ENCODE data around the gene GIGYF2. TPM values are rescaled to one million over a fixed set of nuclear protein-coding genes. Genes with fewer than 3 reads are reported as not detected.

Gene GIGYF2
- total and polyA plus RNA-seq, 2 of the 4 experiments (the other 2 are of a cell fraction), result 14.7 to 66.0 TPM

DNA sequence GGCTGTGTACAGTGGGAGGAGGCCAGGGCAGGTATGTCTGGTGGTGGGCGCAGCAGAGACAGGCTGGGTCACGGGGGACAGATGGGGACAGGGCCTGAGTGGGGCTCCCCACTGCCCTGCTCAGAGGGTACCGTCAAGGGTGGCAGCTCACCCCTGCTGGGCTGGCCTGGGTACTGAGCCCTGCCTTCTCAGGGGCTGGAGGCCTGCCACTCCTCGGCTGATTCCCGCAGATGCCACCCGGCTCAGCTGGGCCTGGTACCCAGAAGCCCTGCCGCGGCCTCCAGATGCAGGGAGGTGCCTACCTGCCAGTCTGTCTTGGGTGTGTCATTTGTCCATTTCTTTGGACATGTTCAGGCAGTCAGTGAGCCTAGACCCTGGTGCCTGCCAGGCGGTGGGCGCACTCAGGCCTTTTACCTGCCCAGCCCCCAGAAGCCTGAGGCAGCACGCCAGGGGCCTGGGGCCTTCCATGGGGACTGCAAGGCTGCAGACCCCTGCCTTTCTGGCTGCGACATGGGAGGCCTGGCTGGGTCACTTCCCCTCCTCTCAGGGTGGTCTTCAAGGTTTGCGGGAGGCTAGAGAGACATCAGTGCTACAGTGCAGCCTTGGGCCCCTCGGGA lies 176.3 kb downstream of the GIGYF2 start:
- no peaks in the 10 kb centered on the region for H3K9me3 ChIP-seq (ENCODE audit: control insufficient read depth, insufficient read depth, low read length)
- peaks cover 18% of the 10 kb centered on the region for H3K27me3 ChIP-seq (ENCODE audit: control insufficient read depth, insufficient read depth, low read length)
- H4K91ac ChIP-seq (ENCODE audit: insufficient read depth, low read depth, low read length), result no peak overlapping the region
- H3K56ac ChIP-seq (ENCODE audit: extremely low read depth, insufficient read depth, low read length), result no peak overlapping the region
- H2AFZ ChIP-seq (replicated peaks; ENCODE audit: low read length, poor library complexity), result no peak overlapping the region
- no peak for TF ChIP-seq POLR2A (IDR thresholded peaks at IDR 0.05; ENCODE audit: low read depth, low read length)
- TF ChIP-seq, protein P1, sequence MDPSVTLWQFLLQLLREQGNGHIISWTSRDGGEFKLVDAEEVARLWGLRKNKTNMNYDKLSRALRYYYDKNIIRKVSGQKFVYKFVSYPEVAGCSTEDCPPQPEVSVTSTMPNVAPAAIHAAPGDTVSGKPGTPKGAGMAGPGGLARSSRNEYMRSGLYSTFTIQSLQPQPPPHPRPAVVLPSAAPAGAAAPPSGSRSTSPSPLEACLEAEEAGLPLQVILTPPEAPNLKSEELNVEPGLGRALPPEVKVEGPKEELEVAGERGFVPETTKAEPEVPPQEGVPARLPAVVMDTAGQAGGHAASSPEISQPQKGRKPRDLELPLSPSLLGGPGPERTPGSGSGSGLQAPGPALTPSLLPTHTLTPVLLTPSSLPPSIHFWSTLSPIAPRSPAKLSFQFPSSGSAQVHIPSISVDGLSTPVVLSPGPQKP (IDR thresholded peaks at IDR 0.05; ENCODE audit: borderline replicate concordance, low read depth, low read length), result no peak
- TF ChIP-seq FOS (IDR thresholded peaks at IDR 0.05; ENCODE audit: low read depth, low read length), result no peak
- TF ChIP-seq BHLHE40 (IDR thresholded peaks at IDR 0.05; ENCODE audit: low read depth, low read length), result no peak
- TF ChIP-seq CHD1 (IDR thresholded peaks at IDR 0.05; ENCODE audit: low read depth, low read length), result no peak
- no peak for TF ChIP-seq CEBPB (IDR thresholded peaks at IDR 0.05; ENCODE audit: low read depth, low read length)
- no peak overlapping the region for H4K5ac ChIP-seq (ENCODE audit: low read depth, low read length)
- H3K79me1 ChIP-seq (ENCODE audit: low read depth in 1 of 2, low read length in 2 of 2), result no peaks in the 10 kb centered on the region
- dilution Hi-C loops (cut with HindIII; ENCODE audit: low sequenced_read_pairs, unreplicated experiment), result no loop called here
- no peak overlapping the region for H3K9ac ChIP-seq (ENCODE audit: low read depth, low read length)
- no peak overlapping the region for H2BK20ac ChIP-seq (ENCODE audit: low read depth, low read length)
- H2BK5ac ChIP-seq (ENCODE audit: low read depth, low read length, poor library complexity, severe bottlenecking), result no peak overlapping the region
- BruUV-seq (replicated peaks), result no TSS peak
- no peak overlapping the region for H2BK15ac ChIP-seq (ENCODE audit: low read depth, low read length)
- H2BK120ac ChIP-seq (ENCODE audit: low read depth, low read length), result no peak overlapping the region
- H3K4ac ChIP-seq (ENCODE audit: low read depth, low read length), result no peak overlapping the region
- intact Hi-C loops (cut with micrococcal nuclease), result no loop called here
- no peak overlapping the region for H3K23ac ChIP-seq (ENCODE audit: low read depth, low read length)
- no peak overlapping the region for H2AK5ac ChIP-seq (ENCODE audit: low read depth, low read length)
- H3K18ac ChIP-seq (ENCODE audit: low read depth, low read length), result no peak overlapping the region
- H3K14ac ChIP-seq (replicated peaks; ENCODE audit: low read depth, low read length), result no peak overlapping the region
- H3K9me1 ChIP-seq (ENCODE audit: insufficient read depth, low read length), result no peaks in the 10 kb centered on the region
- H4K8ac ChIP-seq (ENCODE audit: low read depth in 2 of 2, low read length in 2 of 2), result no peak overlapping the region
- no peak overlapping the region for H3K4me3 ChIP-seq (ENCODE audit: insufficient read depth, low read depth, low read length)
- no peaks in the 10 kb centered on the region for H3K36me3 ChIP-seq (ENCODE audit: control insufficient read depth, insufficient read depth, low read length)
- ChIA-PET CTCF (no interaction called here), POLR2A (ENCODE audit: unreplicated experiment) (no interaction called here)
- H3K27ac ChIP-seq (ENCODE audit: insufficient read depth, low read length), result no peak overlapping the region
- in situ Hi-C loops (cut with MboI; ENCODE audit: low sequenced_read_pairs), result no loop called here
- H3K4me2 ChIP-seq (ENCODE audit: low read depth, low read length), result no peak overlapping the region
- WGBS, 2 experiments (ENCODE audit: extremely low coverage in 2 of 2, insufficient read length in 1 of 2), result 88% methylated on average over 7 of the region's 14 CpGs; no CpG with 5 or more reads in 1 of the 2 experiments
- ATAC-seq (ENCODE audit: low read depth) (no peak), DNase-seq (no peak)
- H2AK9ac ChIP-seq (replicated peaks; ENCODE audit: low read depth, low read length, poor library complexity), result no peak overlapping the region
- no peaks in the 10 kb centered on the region; the same call in 1 of the 2 replicates for H4K20me1 ChIP-seq (ENCODE audit: insufficient read depth, low read length)
- peaks cover 1% of the 10 kb centered on the region; the same call in 1 of the 2 replicates for H3K4me1 ChIP-seq (ENCODE audit: control insufficient read depth, insufficient read depth, low read length)

Data from IMR-90 (cell line).